ENCODE data around the gene ARID3C.
A peak's percentile ranks its signal among the peaks of the same experiment; 100 is the strongest.

Gene ARID3C

DNA sequence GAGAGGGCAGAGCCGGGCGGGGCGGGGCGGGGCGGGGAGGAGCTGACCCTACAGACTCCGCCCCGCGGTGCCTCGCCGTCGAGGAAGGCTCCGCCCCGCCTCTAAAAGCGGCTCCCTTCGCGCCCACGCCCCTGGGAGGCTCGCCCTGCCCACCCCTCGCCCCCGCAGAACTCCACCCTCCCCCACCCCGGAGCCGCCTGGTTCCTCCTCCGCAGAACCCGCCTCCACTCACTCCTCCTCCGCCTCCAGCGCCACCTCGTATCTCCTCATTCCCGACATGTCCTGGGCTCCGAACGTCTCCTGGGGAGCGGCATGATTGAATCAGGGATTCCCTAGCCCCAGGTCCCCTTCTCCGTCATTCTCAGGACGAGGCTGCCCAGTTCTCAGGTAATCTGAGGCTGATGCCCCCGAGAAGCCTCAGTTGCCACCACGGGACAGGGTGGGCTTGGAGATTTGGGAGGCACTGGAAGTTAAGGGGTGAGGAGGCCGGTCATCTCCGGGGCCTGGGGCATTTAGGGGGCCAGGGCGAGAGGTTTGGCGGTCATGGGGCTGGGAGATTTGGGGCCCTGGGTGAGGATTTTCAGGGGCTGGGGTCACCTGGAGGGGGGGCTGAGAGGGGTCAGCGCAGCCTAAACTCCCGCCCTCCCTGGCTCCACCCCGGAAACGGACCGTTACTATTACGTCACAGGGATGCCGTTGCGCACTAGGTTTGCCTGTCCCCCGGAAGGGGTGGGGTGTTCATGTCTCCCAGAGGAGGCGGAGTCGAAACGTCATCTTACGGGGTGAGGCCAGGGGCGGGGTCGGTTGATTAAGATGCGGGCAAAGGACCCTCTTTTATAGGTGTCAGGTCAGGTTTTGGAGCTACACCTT lies 36.8 kb upstream of the ARID3C start:
- Histone ChIP-seq H3K27me3 (ENCODE audit: insufficient read depth, low read length, poor library complexity, severe bottlenecking) (no peaks in the 10 kb centered on the region), H3K79me2 (ENCODE audit: insufficient read depth, low read length) (no peaks in the 10 kb centered on the region), H3K4me1 (ENCODE audit: insufficient read depth, low read length, poor library complexity, severe bottlenecking) (peaks cover 7% of the 10 kb centered on the region), H2AFZ (ENCODE audit: low read length) (peak overlapping the region; percentile 76), H4K20me1 (ENCODE audit: insufficient read depth, low read length, poor library complexity, severe bottlenecking) (no peaks in the 10 kb centered on the region), H3K9me3 (ENCODE audit: insufficient read depth, low read depth, low read length) (no peaks in the 10 kb centered on the region), H3F3A (ENCODE audit: low read depth) (no peaks in the 10 kb centered on the region), H3K4me2 (ENCODE audit: low read depth, low read length, poor library complexity, severe bottlenecking) (peak overlapping the region; percentile 62), H3K4me3 (ENCODE audit: low read length, poor library complexity, severe bottlenecking) (peak overlapping the region; percentile 66), H3K9me2 (replicated peaks; ENCODE audit: low read depth, low read length) (no peaks in the 10 kb centered on the region), H3K9ac (ENCODE audit: low read depth, low read length, poor library complexity, severe bottlenecking) (peak overlapping the region; percentile 43), H3K36me3 (ENCODE audit: insufficient read depth, low read length) (no peaks in the 10 kb centered on the region)
- no peak for TF ChIP-seq EZH2phosphoT487 (IDR thresholded peaks at IDR 0.05; ENCODE audit: borderline replicate concordance)
- TF ChIP-seq, protein P1, sequence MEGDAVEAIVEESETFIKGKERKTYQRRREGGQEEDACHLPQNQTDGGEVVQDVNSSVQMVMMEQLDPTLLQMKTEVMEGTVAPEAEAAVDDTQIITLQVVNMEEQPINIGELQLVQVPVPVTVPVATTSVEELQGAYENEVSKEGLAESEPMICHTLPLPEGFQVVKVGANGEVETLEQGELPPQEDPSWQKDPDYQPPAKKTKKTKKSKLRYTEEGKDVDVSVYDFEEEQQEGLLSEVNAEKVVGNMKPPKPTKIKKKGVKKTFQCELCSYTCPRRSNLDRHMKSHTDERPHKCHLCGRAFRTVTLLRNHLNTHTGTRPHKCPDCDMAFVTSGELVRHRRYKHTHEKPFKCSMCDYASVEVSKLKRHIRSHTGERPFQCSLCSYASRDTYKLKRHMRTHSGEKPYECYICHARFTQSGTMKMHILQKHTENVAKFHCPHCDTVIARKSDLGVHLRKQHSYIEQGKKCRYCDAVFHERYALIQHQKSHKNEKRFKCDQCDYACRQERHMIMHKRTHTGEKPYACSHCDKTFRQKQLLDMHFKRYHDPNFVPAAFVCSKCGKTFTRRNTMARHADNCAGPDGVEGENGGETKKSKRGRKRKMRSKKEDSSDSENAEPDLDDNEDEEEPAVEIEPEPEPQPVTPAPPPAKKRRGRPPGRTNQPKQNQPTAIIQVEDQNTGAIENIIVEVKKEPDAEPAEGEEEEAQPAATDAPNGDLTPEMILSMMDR (conservative IDR thresholded peaks at IDR 0.05; ENCODE audit: low read length) = no peak

DNA sequence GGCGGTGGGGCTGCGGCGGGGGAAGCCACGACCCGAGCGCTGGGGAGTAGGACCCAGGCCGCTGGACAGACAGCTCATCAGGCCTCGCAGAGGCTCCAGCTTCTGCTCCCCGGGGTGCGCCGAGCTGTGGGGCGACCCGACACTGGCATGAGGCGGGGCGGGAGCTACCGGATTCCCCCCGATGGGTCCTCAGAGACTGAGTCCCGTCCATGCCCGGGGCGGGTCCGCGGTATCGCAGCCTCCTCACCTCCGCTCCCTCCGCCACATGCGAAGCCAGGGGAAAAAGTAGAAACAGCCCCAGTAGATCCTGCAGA lies 36.2 kb upstream of the ARID3C start:
- H3K79me2 ChIP-seq (ENCODE audit: insufficient read depth, low read length) = no peaks in the 10 kb centered on the region
- no peaks in the 10 kb centered on the region for H4K20me1 ChIP-seq (ENCODE audit: insufficient read depth, low read length, poor library complexity, severe bottlenecking)
- peak overlapping the region; percentile 76 for H2AFZ ChIP-seq (ENCODE audit: low read length)
- H3K4me2 ChIP-seq (ENCODE audit: low read depth, low read length, poor library complexity, severe bottlenecking) = peak overlapping the region; percentile 62
- H3K27me3 ChIP-seq (ENCODE audit: insufficient read depth, low read length, poor library complexity, severe bottlenecking) = no peaks in the 10 kb centered on the region
- no peaks in the 10 kb centered on the region for H3K9me3 ChIP-seq (ENCODE audit: insufficient read depth, low read depth, low read length)
- TF ChIP-seq, protein P1 (conservative IDR thresholded peaks at IDR 0.05; ENCODE audit: low read length) = no peak
- TF ChIP-seq EZH2phosphoT487 (IDR thresholded peaks at IDR 0.05; ENCODE audit: borderline replicate concordance) = no peak
- H3K9ac ChIP-seq (ENCODE audit: low read depth, low read length, poor library complexity, severe bottlenecking) = peak overlapping the region; percentile 43
- no peaks in the 10 kb centered on the region for H3K9me2 ChIP-seq (replicated peaks; ENCODE audit: low read depth, low read length)
- H3K4me1 ChIP-seq (ENCODE audit: insufficient read depth, low read length, poor library complexity, severe bottlenecking) = peaks cover 7% of the 10 kb centered on the region
- H3F3A ChIP-seq (ENCODE audit: low read depth) = no peaks in the 10 kb centered on the region
- H3K4me3 ChIP-seq (ENCODE audit: low read length, poor library complexity, severe bottlenecking) = peak overlapping the region; percentile 66
- no peaks in the 10 kb centered on the region for H3K36me3 ChIP-seq (ENCODE audit: insufficient read depth, low read length)

DNA sequence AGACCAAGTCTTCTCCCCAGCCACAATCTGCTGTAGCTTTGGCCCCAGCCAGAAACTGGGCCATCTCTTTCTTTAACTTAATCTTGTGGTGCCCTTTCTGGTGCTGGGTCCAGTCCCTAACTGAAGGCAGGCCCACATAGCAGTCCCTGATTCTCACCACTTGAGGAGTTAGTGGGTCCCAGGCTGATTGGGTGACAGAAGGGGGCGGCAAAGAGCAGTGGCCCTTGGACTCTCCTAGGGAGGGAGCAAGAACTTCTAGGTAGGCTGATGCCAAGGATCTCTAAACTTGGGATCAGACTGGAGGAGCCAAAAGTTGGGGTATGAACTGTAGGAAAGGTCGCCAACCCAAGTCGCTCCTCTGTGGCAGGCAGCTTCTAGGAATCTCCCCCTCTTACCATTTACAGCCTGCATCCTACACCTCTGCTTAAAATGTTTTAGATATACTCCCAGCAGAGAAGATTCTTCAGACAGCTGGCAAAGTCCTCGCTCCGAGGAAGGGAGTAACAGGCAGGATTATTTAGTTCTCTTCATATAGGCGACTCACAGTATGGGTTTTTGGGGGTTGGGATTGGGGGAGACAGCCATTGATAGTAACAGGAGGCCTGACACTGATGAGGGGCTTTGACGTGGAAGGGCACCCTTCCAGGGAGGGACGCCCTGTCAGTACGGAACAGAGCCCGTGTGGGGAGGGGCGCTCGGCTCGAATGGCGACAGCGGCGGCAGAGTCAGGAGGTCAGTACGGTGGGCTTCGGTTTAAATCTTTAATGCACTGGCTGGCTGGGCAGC lies 35.6 kb upstream of the ARID3C start:
- no peaks in the 10 kb centered on the region for H4K20me1 ChIP-seq (ENCODE audit: insufficient read depth, low read length, poor library complexity, severe bottlenecking)
- TF ChIP-seq, protein P1 (conservative IDR thresholded peaks at IDR 0.05; ENCODE audit: low read length) = peak; percentile 98
- no peak for TF ChIP-seq EZH2phosphoT487 (IDR thresholded peaks at IDR 0.05; ENCODE audit: borderline replicate concordance)
- no peaks in the 10 kb centered on the region for H3K9me2 ChIP-seq (replicated peaks; ENCODE audit: low read depth, low read length)
- H3K4me2 ChIP-seq (ENCODE audit: low read depth, low read length, poor library complexity, severe bottlenecking) = peak overlapping the region; percentile 62
- H3K4me1 ChIP-seq (ENCODE audit: insufficient read depth, low read length, poor library complexity, severe bottlenecking) = peaks cover 7% of the 10 kb centered on the region
- H3K27me3 ChIP-seq (ENCODE audit: insufficient read depth, low read length, poor library complexity, severe bottlenecking) = no peaks in the 10 kb centered on the region
- H3K36me3 ChIP-seq (ENCODE audit: insufficient read depth, low read length) = no peaks in the 10 kb centered on the region
- H3K9me3 ChIP-seq (ENCODE audit: insufficient read depth, low read depth, low read length) = no peaks in the 10 kb centered on the region
- H3K79me2 ChIP-seq (ENCODE audit: insufficient read depth, low read length) = no peaks in the 10 kb centered on the region
- peak overlapping the region; percentile 76 for H2AFZ ChIP-seq (ENCODE audit: low read length)
- H3K9ac ChIP-seq (ENCODE audit: low read depth, low read length, poor library complexity, severe bottlenecking) = peak overlapping the region; percentile 43
- H3K4me3 ChIP-seq (ENCODE audit: low read length, poor library complexity, severe bottlenecking) = peak overlapping the region; percentile 66
- H3F3A ChIP-seq (ENCODE audit: low read depth) = no peaks in the 10 kb centered on the region

Measured in Loucy (cell line).